HG03354 (cell line): Measurements from ENCODE around the gene PRKAB1.
"Not testable (repeated sequence)": the region's sequence is repeated elsewhere in the genome, so short reads cannot be mapped to it uniquely, and the experiment has no call there.

Source experiments
- ATAC-seq: cut with Tn5 transposase; IDR thresholded peaks from one replicate; pipeline ENCODE4 v1.9.1; 2021; ENCODE audit warnings: mild to moderate bottlenecking; ENCODE audit not compliant: unreplicated experiment, poor library complexity, severe bottlenecking

PRKAB1 gene

GRCh38 chr12:119704065-119704747 lies 36.3 kb downstream of the PRKAB1 start:
- ATAC-seq: no peak

DNA sequence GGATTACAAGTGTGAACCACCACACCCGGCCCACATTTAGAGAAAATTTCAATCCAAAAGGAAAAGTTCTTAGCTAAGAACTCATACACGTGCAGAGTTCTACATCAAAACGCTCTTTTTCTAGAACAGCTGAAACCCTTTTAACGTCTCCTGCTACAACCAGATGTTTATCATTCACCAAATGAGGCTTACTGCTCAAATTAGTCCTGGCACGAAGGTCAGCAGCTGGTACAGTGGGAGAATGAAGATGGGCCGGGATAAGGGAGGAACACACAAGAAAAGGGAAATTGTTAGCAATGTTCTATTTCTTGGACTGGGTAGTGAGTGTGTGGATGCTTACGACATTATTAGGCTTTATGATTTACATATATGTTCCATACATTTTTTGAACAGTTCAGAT lies 37.2 kb downstream of the PRKAB1 start:
- no peak for ATAC-seq

- ATAC-seq: not testable (repeated sequence)
These were observed 38.5 kb downstream of the PRKAB1 start for GRCh38 chr12:119706427-119706826.

DNA sequence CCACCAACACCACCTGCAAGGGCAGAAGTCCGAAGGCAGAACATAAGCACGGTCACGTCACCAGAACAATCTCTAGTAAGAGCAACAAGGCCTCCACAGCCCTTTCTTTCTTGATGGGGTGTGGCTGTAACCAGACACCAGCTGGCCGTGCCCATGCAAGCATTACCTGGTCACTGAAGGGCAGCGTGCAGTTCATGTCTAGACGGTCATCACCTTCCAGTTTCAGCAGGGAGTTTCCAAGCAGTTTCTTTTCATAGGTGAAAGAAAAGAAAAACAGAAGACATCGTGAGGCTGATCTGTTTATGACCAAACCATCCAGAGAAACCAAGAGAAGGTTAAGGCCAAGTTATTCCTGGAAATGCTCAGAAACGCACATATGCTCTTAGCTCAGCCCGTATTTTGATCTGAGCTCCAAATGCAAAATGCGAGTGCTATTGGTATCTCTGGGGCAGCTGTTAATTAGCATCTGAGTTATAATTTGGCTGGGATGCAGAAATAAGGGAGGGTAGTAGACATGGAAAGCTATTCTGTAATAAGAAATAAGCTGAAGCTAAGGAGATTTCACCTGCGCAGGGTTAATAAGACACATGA lies 42.5 kb downstream of the PRKAB1 start:
- ATAC-seq: no peak

DNA sequence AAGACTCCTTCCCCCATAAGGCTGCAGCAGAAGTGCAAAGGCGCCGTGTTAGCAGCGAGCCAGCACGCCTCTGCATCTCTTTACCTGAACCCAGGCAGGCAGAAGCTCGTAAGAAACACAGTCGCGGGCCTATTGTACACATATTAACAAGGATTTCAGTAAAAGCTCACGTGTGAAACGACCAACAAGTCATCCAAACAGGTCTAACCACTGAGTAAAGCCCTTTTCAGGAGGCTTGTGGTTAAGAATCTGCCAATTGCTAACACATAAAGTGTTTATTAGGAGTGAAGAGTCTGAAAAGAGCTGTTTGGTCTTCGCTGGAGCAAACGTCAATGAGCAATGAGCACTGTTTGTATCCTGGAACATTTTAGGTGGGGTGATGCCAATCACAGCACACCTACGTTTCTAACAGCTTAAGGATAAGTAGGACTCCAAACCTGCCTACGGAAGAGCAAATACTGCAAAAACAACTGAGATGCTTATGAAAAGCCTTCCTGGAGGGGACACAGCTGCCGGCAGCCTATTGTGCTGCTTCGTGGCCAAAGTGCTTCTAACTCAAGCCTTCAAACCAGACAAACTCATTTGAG lies 43.1 kb downstream of the PRKAB1 start:
- ATAC-seq: no peak

GRCh38 chr12:119711693-119712092 lies 43.8 kb downstream of the PRKAB1 start:
- ATAC-seq: no peak

DNA sequence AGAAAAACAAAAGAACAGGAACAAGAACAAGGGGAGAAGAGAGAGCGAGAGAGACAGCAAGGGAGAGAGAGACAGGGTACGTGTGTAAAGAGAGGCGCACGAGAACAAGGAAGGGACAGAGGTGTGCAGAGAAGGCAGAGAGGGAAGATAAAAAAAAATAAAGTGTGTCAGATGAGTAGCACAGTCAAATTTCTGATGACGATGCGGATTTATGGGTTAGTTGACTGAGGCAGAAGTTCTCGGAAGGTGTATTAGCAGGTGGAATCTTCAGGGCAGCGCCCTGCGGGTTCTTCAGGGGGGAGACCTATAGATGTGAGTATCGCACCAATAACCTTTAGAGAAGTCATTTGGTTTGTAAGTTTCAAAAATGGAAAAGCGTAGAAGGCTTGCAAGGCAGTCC lies 44.8 kb downstream of the PRKAB1 start:
- ATAC-seq: no peak

- no peak for ATAC-seq
These were observed 45.7 kb downstream of the PRKAB1 start for GRCh38 chr12:119713551-119714031.

DNA sequence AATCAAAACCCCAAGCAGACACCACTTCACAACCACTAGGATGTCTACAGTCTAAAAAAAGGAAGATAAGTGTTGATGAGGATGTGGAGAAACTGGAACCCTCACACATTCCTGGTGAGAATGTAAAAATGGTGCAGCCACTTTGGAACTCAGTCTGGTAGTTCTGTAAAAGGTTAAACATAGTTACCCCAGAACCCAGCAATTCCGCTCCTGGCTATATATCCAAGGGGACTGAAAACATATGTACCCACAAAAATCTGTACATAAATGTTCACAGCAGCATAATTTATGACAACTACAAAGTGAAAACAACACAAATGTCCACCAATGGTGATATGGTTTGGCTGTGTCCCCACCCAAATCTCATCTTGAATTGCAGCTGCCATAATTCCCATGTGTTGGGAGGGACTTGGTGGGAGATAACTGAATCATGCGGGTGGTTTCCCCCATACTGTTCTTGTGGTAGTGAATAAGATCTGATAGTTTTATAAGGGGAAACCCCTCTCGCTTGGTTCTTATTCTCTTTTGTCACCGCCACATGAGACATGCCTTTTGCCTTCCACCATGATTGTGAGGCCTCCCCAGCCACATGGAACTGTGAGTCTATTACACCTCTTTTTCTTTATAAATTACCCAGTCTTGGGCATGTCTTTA lies 46.8 kb downstream of the PRKAB1 start:
- no peak for ATAC-seq

- ATAC-seq: no peak
These were observed 47.3 kb downstream of the PRKAB1 start for GRCh38 chr12:119715268-119715620.

DNA sequence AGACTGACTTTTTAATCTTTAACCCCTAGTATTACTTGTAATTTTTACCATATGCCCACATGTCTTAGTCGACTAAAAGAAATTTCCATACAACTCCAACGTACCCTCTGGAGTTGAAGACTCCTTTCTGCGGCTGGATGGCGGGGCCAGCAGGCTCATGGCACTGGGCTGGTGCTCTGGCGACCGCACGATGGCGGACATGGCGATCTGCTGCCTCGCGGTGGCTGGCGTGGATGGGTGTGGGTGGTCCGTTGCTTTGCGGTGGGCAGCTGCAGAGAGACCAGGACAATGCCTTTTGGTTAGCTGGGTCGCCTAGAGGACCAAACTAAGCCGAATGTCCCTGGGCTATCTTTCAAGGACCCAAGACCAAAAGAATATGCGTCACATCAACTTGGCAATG lies 50.2 kb downstream of the PRKAB1 start:
- no peak for ATAC-seq

DNA sequence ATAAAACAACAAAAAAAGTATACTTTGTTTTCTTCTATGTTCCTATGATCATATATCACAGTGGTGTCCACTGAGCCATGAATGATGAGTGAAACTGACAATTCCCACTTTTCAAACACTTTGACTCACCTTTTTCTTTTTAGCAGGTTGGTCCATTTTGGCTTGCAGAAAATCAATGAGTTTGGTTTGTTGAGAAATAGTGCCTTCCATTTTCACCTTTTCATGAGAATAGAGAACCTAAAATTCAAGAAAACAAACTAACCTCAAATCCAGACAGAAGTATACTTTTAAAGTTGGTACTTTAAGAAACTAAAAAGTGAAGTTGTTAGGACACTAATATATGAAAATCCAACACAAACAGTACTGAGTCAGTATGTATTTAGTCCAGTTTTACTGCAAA lies 52.4 kb downstream of the PRKAB1 start:
- ATAC-seq: no peak

DNA sequence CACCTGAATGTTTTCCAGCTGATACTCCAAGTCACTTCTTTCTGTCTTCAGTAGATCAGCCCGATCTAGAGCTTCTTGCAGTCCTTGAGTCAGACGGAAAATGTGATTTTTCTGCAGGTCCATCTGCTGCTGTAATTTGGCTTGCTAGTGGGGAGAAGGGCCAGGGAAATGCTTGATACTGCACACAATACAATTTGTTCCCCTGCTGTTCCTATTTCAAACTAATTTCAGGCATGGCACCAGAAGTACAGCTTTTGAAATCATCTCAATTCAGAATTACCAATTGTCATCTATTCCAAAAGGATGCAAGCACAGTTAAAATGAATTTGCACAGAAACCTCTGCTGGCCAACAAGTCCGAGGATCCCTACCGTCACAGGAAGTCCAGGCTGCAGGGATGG lies 53.4 kb downstream of the PRKAB1 start:
- ATAC-seq: no peak

DNA sequence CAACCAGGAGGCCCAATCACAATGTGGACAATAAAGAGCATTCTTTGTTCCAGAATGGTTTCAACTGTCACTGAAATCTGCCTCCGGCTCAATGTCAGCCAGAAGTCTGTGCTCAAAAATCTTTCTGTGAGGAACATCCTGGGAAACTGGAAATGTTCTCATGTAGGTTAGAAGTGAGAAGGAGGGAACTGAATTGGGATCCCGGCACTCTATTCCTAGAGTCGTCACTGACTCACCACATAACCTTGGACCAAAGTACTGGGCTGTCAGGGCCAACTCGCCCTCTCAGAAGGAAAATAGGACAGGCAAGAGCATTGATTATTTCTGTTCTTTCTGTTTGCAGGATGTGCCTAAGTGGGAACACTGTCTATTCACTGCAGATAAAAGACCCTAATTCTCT lies 57.6 kb downstream of the PRKAB1 start:
- ATAC-seq: no peak

DNA sequence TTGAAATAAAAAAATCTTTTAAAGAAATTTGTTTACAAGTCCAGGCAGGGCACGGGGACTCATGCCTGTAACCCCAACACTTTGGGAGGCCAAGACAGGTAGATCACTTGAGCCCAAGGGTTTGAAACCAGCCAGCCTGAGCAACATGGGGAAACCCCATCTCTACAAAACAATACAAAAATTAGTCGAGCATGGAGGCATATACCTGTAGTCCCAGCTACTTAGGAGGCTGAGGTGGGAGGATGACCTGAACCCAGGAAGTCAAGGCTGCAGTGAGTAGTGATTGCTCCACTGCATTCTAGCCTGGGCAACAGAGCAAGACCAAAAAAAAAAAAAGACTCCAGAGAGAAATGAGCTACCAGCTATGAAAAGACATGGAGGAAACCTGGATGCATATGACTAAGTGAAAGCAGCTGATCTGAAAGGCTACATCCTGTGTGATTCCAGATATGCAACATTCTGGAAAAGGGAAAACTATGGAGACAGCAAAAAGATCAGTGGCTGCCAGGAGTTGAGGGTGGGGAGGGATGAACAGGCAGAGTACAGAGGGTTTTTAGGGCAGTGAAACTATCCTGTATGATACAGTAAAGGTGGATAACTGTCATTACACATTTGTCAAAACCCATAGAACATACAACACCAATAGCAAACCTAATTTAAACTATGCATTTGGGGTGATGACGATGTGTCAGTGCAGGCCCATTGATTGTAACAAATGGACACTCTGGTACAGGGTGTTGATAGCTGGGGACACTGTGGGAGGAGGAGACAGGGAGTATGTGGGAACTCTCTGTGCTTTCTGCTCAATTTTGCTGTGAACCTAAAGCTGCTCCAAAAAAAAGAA lies 59.9 kb downstream of the PRKAB1 start:
- no peak for ATAC-seq

- no peak for ATAC-seq
These were observed 60.5 kb downstream of the PRKAB1 start for GRCh38 chr12:119728444-119728745.

- ATAC-seq: no peak
These were observed 61.9 kb downstream of the PRKAB1 start for GRCh38 chr12:119729871-119730270.

GRCh38 chr12:119730381-119730780 lies 62.4 kb downstream of the PRKAB1 start:
- ATAC-seq: no peak
